IMR-90 (cell line): Measurements from ENCODE around the gene TAGLN3. TPM values are rescaled to one million over a fixed set of nuclear protein-coding genes. Genes with fewer than 3 reads are reported as not detected.

ENCODE experiments used
- ATAC-seq: fragments of 200-7000 bp; cut with Tn5 transposase; 2 replicates; pipeline ENCODE4 v1.9.1; 2020; ENCODE audit warnings: low read depth, mild to moderate bottlenecking, moderate library complexity
- BruUV-seq: library from RNA; stranded (reverse); fragments of 400-500 nt; replicated peaks from 2 replicates; lab custom pipeline; 2021; lab: Mats Ljungman, UMichigan
- CTCF ChIA-PET: fragments of 300-600 bp; formaldehyde crosslinking; extraction: SDS; loops from one replicate; lab custom pipeline; 2021; ENCODE audit warnings: antibody characterized with exemption; lab: Yijun Ruan, JAX
- POLR2A ChIA-PET: fragments of 300-600 bp; sonication (Branson Sonifier 250); formaldehyde crosslinking; loops from one replicate; lab custom pipeline; 2022; ENCODE audit warnings: antibody characterized with exemption; ENCODE audit not compliant: unreplicated experiment; lab: Charles Lee
- DNase-seq: peaks from one replicate; pipeline ENCODE4 v3.0.0; 2013
- H2AFZ ChIP-seq: replicated peaks from 2 replicates; pipeline ENCODE3; 2013; ENCODE audit warnings: low read length, mild to moderate bottlenecking; ENCODE audit not compliant: poor library complexity
- H2AK5ac ChIP-seq: 2 replicates; pipeline ENCODE4 v1.6.1; 2013; ENCODE audit warnings: low read depth, low read length, inconsistent platforms
- H2AK9ac ChIP-seq: replicated peaks from 2 replicates; pipeline ENCODE3; 2013; ENCODE audit warnings: mild to moderate bottlenecking, low read depth, low read length, moderate library complexity; ENCODE audit not compliant: poor library complexity
- H2BK120ac ChIP-seq: 2 replicates; pipeline ENCODE4 v1.6.1; 2013; ENCODE audit warnings: low read depth, low read length, inconsistent platforms
- H2BK15ac ChIP-seq: 3 replicates; pipeline ENCODE4 v1.6.1; 2013; ENCODE audit warnings: low read depth, low read length, inconsistent platforms
- H2BK20ac ChIP-seq: 2 replicates; pipeline ENCODE4 v1.6.1; 2013; ENCODE audit warnings: low read depth, mild to moderate bottlenecking, inconsistent platforms, low read length, moderate library complexity
- H2BK5ac ChIP-seq: 2 replicates; pipeline ENCODE4 v1.6.1; 2013; ENCODE audit warnings: mild to moderate bottlenecking, low read depth, low read length, inconsistent platforms; ENCODE audit not compliant: poor library complexity, severe bottlenecking
- H3K14ac ChIP-seq: replicated peaks from 2 replicates; pipeline ENCODE4 v1.6.1; 2013; ENCODE audit warnings: low read depth, low read length, inconsistent platforms
- H3K18ac ChIP-seq: 2 replicates; pipeline ENCODE4 v1.6.1; 2013; ENCODE audit warnings: low read depth, low read length, control low read depth
- H3K23ac ChIP-seq: 2 replicates; pipeline ENCODE4 v1.6.1; 2013; ENCODE audit warnings: low read depth, low read length, inconsistent platforms
- H3K27ac ChIP-seq: 2 replicates; pipeline ENCODE4 v1.5.1; 2013; ENCODE audit warnings: mild to moderate bottlenecking, control low read depth, low read length; ENCODE audit not compliant: insufficient read depth
- H3K27me3 ChIP-seq: 2 replicates; pipeline ENCODE4 v1.6.1; 2013; ENCODE audit warnings: low read length; ENCODE audit not compliant: control insufficient read depth, insufficient read depth
- H3K36me3 ChIP-seq: 2 replicates; pipeline ENCODE4 v1.6.1; 2013; ENCODE audit warnings: low read length, mixed read lengths; ENCODE audit not compliant: control insufficient read depth, insufficient read depth
- H3K4ac ChIP-seq: 2 replicates; pipeline ENCODE4 v1.6.1; 2013; ENCODE audit warnings: low read depth, low read length, inconsistent platforms
- H3K4me1 ChIP-seq: 2 replicates; pipeline ENCODE4 v1.6.1; 2013; ENCODE audit warnings: low read length, mixed read lengths; ENCODE audit not compliant: control insufficient read depth, insufficient read depth
- H3K4me2 ChIP-seq: 2 replicates; pipeline ENCODE4 v1.6.1; 2013; ENCODE audit warnings: low read depth, mild to moderate bottlenecking, control low read depth, low read length, moderate library complexity
- H3K4me3 ChIP-seq: 2 replicates; pipeline ENCODE4 v1.5.1; 2013; ENCODE audit warnings: low read depth, mild to moderate bottlenecking, control low read depth, low read length, moderate library complexity; ENCODE audit not compliant: insufficient read depth
- H3K56ac ChIP-seq: 2 replicates; pipeline ENCODE4 v1.6.1; 2013; ENCODE audit warnings: low read length, inconsistent platforms; ENCODE audit not compliant: insufficient read depth; ENCODE audit errors: extremely low read depth
- H3K79me1 ChIP-seq, 2 experiments: 2 replicates each; pipeline ENCODE4 v1.6.1; 2013; ENCODE audit warnings: low read length in 2 of 2, inconsistent platforms in 1 of 2, low read depth in 1 of 2
- H3K9ac ChIP-seq: 2 replicates; pipeline ENCODE4 v1.6.1; 2013; ENCODE audit warnings: low read depth, low read length, control low read depth
- H3K9me1 ChIP-seq: 2 replicates; pipeline ENCODE4 v1.6.1; 2013; ENCODE audit warnings: low read length, inconsistent platforms; ENCODE audit not compliant: insufficient read depth
- H3K9me3 ChIP-seq: 2 replicates; pipeline ENCODE4 v1.6.1; 2013; ENCODE audit warnings: low read length; ENCODE audit not compliant: control insufficient read depth, insufficient read depth
- H4K20me1 ChIP-seq: 2 replicates; pipeline ENCODE4 v1.6.1; 2013; ENCODE audit warnings: low read length, inconsistent platforms; ENCODE audit not compliant: insufficient read depth
- H4K5ac ChIP-seq: 2 replicates; pipeline ENCODE4 v1.6.1; 2013; ENCODE audit warnings: mild to moderate bottlenecking, low read depth, low read length, control low read depth
- H4K8ac ChIP-seq, 2 experiments: 2 replicates each; pipeline ENCODE4 v1.6.1; 2013; ENCODE audit warnings: low read depth in 2 of 2, low read length in 2 of 2, control low read depth in 1 of 2, inconsistent platforms in 1 of 2
- H4K91ac ChIP-seq: 2 replicates; pipeline ENCODE4 v1.6.1; 2013; ENCODE audit warnings: low read depth, low read length, inconsistent platforms; ENCODE audit not compliant: insufficient read depth
- BHLHE40 ChIP-seq: fragments of 150-350 bp; IDR thresholded peaks from 2 replicates; pipeline ENCODE4 v1.6.1; 2016; ENCODE audit warnings: mild to moderate bottlenecking, low read depth, low read length
- CHD1 ChIP-seq: IDR thresholded peaks from 2 replicates; pipeline ENCODE4 v1.6.1; 2012; ENCODE audit warnings: low read depth, low read length, improper control_type of control experiment
- FOS ChIP-seq: fragments of 150-350 bp; IDR thresholded peaks from 2 replicates; pipeline ENCODE4 v1.6.1; 2016; ENCODE audit warnings: low read depth, low read length
- MXI1 ChIP-seq: IDR thresholded peaks from 2 replicates; pipeline ENCODE4 v1.6.1; 2012; ENCODE audit warnings: low read depth, mild to moderate bottlenecking, low read length, moderate library complexity, borderline replicate concordance
- NFE2L2 ChIP-seq: fragments of 150-350 bp; IDR thresholded peaks from 2 replicates; pipeline ENCODE4 v1.6.1; 2016; ENCODE audit warnings: low read depth, mild to moderate bottlenecking, low read length
- RAD21 ChIP-seq: IDR thresholded peaks from 2 replicates; pipeline ENCODE4 v1.6.1; 2012; ENCODE audit warnings: low read length, improper control_type of control experiment
- RCOR1 ChIP-seq: IDR thresholded peaks from 2 replicates; pipeline ENCODE4 v1.6.1; 2012; ENCODE audit warnings: mild to moderate bottlenecking, low read length, improper control_type of control experiment; ENCODE audit not compliant: insufficient replicate concordance
- RFX5 ChIP-seq: IDR thresholded peaks from 2 replicates; pipeline ENCODE4 v1.8.0; 2012; ENCODE audit warnings: low read depth, mild to moderate bottlenecking, low read length, moderate library complexity
- SMC3 ChIP-seq: fragments of 150-350 bp; IDR thresholded peaks from 2 replicates; pipeline ENCODE4 v1.6.1; 2016; ENCODE audit warnings: low read depth, mild to moderate bottlenecking, antibody characterized with exemption, low read length, moderate library complexity
- WGBS, 2 experiments: methylation state at CpG; one replicate each; pipeline versions ENCODE4 v1.1.5 to v1.1.7; 2013; ENCODE audit warnings: missing lambda C conversion rate in 2 of 2; ENCODE audit not compliant: insufficient read length in 1 of 2; ENCODE audit errors: extremely low coverage in 2 of 2; 5-methylcytosine and 5-hydroxymethylcytosine counted together
- dilution Hi-C: fragments of 300-500 bp; cut with HindIII; formaldehyde crosslinking; loops from one replicate; pipeline ENCODE4 v1.14.3; 2018; ENCODE audit warnings: low sequenced_read_pairs; ENCODE audit not compliant: unreplicated experiment
- in situ Hi-C: fragments of 300-500 bp; cut with MboI; formaldehyde crosslinking; loops from 3 replicates; pipeline ENCODE4 v1.14.3; 2019; ENCODE audit warnings: low sequenced_read_pairs, inconsistent platforms, mixed read lengths
- intact Hi-C: fragments of 100-400 bp; cut with micrococcal nuclease; formaldehyde crosslinking; loops from 2 replicates; pipeline ENCODE4 v1.10.0; 2022
- polyA plus RNA-seq, 3 experiments: library from polyadenylated mRNA; depleted of rRNA; stranded (reverse); fragments of >200 nt; gene quantifications; 2 replicates each; pipeline ENCODE4 v1.2.3, GENCODE V29; 2012; ENCODE audit warnings: low replicate concordance in 1 of 3
- total RNA-seq: library from RNA; depleted of rRNA; stranded (reverse); fragments of >200 nt; gene quantifications from 2 replicates; pipeline ENCODE4 v1.2.3, GENCODE V29; 2012

The TAGLN3 gene
- total and polyA plus RNA-seq, 2 of the 4 experiments (the other 2 are of a cell fraction) = 3.2 to 7.7 TPM

DNA sequence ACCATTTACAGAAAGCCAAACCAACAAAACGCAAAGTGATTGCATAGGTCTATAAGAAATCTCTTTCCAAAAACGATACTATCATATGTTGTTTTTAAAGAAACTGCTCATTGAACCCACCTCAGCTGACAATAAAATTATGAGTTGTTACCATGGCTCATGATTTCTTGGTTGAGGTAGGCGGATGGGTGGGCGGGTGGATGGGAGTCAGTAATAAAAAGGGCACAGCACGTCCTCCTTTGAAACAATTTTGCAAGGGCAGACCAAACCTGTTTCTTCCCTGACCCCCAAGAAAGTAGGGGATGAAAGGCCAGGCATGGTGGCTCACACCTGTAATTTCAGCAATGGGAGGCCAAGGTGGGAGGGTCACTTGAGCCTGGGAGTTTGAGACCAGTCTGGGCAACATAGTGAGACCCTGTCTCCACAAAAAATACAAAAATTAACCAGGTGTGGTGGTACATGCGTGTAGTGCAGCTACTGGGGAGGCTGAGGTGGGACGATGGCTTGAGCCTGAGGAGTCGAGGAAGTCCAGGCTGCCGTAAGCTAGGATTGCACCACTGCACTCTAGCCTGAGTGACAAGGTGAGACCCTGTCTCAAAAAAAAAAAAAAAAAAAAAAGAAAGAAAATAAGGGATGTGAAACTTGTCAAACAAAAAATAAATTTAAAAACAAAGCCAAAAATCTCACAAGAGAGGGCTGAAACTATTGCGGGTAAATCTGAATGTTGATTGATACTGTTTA lies 17.8 kb upstream of the TAGLN3 start:
- POLR2A ChIA-PET = no interaction called here
- Histone ChIP-seq H3K36me3 (no peaks in the 10 kb centered on the region), H3K9me1 (no peaks in the 10 kb centered on the region), H3K9ac (no peak overlapping the region), H3K18ac (no peak overlapping the region), H3K4me2 (peak overlapping the region; percentile 50), H2AK9ac (no peak overlapping the region), H2BK120ac (no peak overlapping the region), H4K91ac (no peak overlapping the region), H3K4me1 (peaks cover 4% of the 10 kb centered on the region; the same call in 1 of the 2 replicates), H2AK5ac (no peak overlapping the region), H4K8ac (no peak overlapping the region), H2AFZ (no peak overlapping the region), H3K14ac (no peak overlapping the region), H4K20me1 (no peaks in the 10 kb centered on the region; the same call in 1 of the 2 replicates), H2BK20ac (no peak overlapping the region), H2BK15ac (no peak overlapping the region), H3K56ac (no peak overlapping the region), H3K4me3 (no peak overlapping the region), H3K4ac (no peak overlapping the region), H3K27me3 (no peaks in the 10 kb centered on the region), H3K23ac (peak overlapping the region; percentile 15; the same call in 1 of the 2 replicates), H4K5ac (no peak overlapping the region), H3K27ac (no peak overlapping the region), H3K79me1 (peaks cover 25 to 33% of the 10 kb centered on the region in 2 experiments), H2BK5ac (no peak overlapping the region), H3K9me3 (no peaks in the 10 kb centered on the region)
- no peak for ATAC-seq
- no TSS peak for BruUV-seq
- in situ Hi-C loops (no loop called here), intact Hi-C loops (no loop called here), dilution Hi-C loops (no loop called here)
- no peak for TF ChIP-seq BHLHE40
- no peak for TF ChIP-seq RAD21
- TF ChIP-seq CHD1 = no peak
- no peak for TF ChIP-seq MXI1
- TF ChIP-seq FOS = no peak
- TF ChIP-seq RCOR1 = no peak
- TF ChIP-seq SMC3 = no peak
- no peak for TF ChIP-seq RFX5
- TF ChIP-seq NFE2L2 = no peak
- no CpG with 5 or more reads among the region's 10 CpGs for WGBS, 2 experiments
- DNase-seq = no peak
- CTCF ChIA-PET = interaction anchor here (0.7 to 2.6 kb wide), 6 partner anchors 8 to 295 kb away, joined by 3 to 11 read pairs (median 4); no protein-coding TSS in a partner anchor
